Small intestine (tissue), 7 donors: ENCODE results near the gene GCNA. TPM values are rescaled to one million over a fixed set of nuclear protein-coding genes. Genes with fewer than 3 reads are reported as not detected.
"Not testable (repeated sequence)": the region's sequence is repeated elsewhere in the genome, so short reads cannot be mapped to it uniquely, and the experiment has no call there.

ENCODE experiments used
- DNase-seq, 2 donors: peaks; one replicate each; pipeline versions ENCODE4 v3.0.0 to v3.0.0-alpha.2; 2013
- FAIRE-seq: peaks from 2 replicates; lab custom pipeline; 2012; peaks lifted over from hg19 to GRCh38; lab: Jason Lieb, UNC
- H3K27ac ChIP-seq, 3 donors: one replicate each; pipeline ENCODE4 v1.5.1; 2013; ENCODE audit warnings: low read length in 2 of 3, mild to moderate bottlenecking in 2 of 3, control low read depth in 1 of 3, inconsistent platforms in 1 of 3, low read depth in 1 of 3, moderate library complexity in 1 of 3
- H3K27me3 ChIP-seq, 3 donors: one replicate each; pipeline ENCODE4 v1.6.1; 2013; ENCODE audit warnings: low read length in 3 of 3, inconsistent platforms in 1 of 3; ENCODE audit not compliant: control insufficient read depth in 3 of 3, insufficient read depth in 3 of 3
- H3K36me3 ChIP-seq, 3 donors: one replicate each; pipeline ENCODE4 v1.6.1; 2013; ENCODE audit warnings: low read length in 3 of 3, inconsistent platforms in 1 of 3, low read depth in 1 of 3, mild to moderate bottlenecking in 1 of 3, moderate library complexity in 1 of 3; ENCODE audit not compliant: control insufficient read depth in 3 of 3, insufficient read depth in 2 of 3
- H3K4me1 ChIP-seq, 3 donors: one replicate each; pipeline ENCODE4 v1.6.1; 2013; ENCODE audit warnings: low read length in 2 of 3, inconsistent platforms in 1 of 3, low read depth in 1 of 3, mild to moderate bottlenecking in 1 of 3, moderate library complexity in 1 of 3; ENCODE audit not compliant: control insufficient read depth in 3 of 3, insufficient read depth in 2 of 3
- H3K4me3 ChIP-seq, 3 donors: one replicate each; pipeline ENCODE4 v1.5.1; 2013; ENCODE audit warnings: low read length in 3 of 3, control low read depth in 1 of 3, inconsistent platforms in 1 of 3, low read depth in 1 of 3, mild to moderate bottlenecking in 1 of 3, moderate library complexity in 1 of 3
- H3K9me3 ChIP-seq, 2 donors: one replicate each; pipeline ENCODE4 v1.6.1; 2013; ENCODE audit warnings: low read depth in 1 of 2, low read length in 1 of 2; ENCODE audit not compliant: control insufficient read depth in 2 of 2, insufficient read depth in 1 of 2
- WGBS, 3 donors: extraction: QIAGEN DNeasy Blood & Tissue Kit; methylation state at CpG; one replicate each; pipeline ENCODE4 v1.1.7; 2013; 5-methylcytosine and 5-hydroxymethylcytosine counted together
- polyA plus RNA-seq, 4 donors: library from polyadenylated mRNA; stranded (reverse) in 3 of 4; unstranded in 1 of 4; fragments of 200-250 nt in 3 of 4; fragments of 120-200 nt in 1 of 4; gene quantifications; one replicate each; pipeline versions ENCODE4 v1.2.1 to v1.2.3, GENCODE V29; 2013
- donor health status: healthy with polysubstance abuse.
- donor health status: control.
- donor health status: control.
- donor health status: Bipolar disorder and iron deficiency.
- donor health status: healthy.

GCNA gene
- polyA plus RNA-seq, 4 donors = 1.1 to 1.7 (median 1.5) TPM

DNA sequence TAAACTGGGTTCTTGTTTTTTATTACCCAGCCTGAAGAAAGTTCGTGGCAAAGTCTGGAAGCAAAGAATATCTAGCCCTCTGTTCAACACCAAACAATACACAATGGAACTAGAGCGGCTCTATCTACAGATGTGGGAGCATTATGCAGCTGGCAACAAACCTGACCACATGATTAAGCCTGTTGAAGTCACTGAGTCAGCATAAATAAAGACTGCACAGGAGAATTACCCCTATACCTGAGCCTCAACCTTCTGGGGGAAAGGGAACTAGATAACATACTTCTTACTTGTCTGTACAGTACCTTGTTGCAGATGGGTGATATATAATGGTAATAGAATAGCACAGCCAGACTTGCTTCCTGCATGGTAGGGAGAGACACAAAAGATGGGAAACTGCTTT, 4.6 kb upstream of the GCNA start:
- no peak for DNase-seq
- peaks cover 0 to 27% (median 3%) of the 10 kb centered on the region in 3 donors for H3K36me3 ChIP-seq
- no peaks in the 10 kb centered on the region for H3K27me3 ChIP-seq
- H3K4me1 ChIP-seq = no peaks in the 10 kb centered on the region
- no peak overlapping the region for H3K4me3 ChIP-seq
- no peaks in the 10 kb centered on the region for H3K9me3 ChIP-seq
- H3K27ac ChIP-seq = no peak overlapping the region
- WGBS, 3 donors = 64 to 83% (median 67%) methylated on average over 2 of the region's 2 CpGs
- no peak for FAIRE-seq

DNA sequence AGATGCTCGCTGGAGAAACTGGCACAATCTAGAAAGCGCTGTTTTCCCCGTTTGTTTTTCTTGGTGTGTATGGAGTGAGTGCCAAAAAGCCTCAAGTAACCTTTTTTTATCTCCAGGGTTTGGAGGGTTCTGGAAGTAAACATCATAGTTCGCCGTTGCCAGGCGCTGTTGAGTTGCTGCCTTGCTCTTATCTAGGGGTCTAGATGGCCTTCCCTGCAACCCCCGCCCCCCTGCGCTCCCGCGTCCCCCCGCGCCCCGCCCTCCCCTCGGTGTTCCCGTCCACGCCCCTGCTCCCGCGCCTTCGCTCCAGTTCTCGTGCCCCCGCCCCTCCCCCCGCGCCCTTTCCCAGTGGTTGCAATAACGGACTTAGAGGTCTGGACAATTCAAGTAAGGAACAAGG, 555 bp upstream of the GCNA start:
- no peak for DNase-seq

DNA sequence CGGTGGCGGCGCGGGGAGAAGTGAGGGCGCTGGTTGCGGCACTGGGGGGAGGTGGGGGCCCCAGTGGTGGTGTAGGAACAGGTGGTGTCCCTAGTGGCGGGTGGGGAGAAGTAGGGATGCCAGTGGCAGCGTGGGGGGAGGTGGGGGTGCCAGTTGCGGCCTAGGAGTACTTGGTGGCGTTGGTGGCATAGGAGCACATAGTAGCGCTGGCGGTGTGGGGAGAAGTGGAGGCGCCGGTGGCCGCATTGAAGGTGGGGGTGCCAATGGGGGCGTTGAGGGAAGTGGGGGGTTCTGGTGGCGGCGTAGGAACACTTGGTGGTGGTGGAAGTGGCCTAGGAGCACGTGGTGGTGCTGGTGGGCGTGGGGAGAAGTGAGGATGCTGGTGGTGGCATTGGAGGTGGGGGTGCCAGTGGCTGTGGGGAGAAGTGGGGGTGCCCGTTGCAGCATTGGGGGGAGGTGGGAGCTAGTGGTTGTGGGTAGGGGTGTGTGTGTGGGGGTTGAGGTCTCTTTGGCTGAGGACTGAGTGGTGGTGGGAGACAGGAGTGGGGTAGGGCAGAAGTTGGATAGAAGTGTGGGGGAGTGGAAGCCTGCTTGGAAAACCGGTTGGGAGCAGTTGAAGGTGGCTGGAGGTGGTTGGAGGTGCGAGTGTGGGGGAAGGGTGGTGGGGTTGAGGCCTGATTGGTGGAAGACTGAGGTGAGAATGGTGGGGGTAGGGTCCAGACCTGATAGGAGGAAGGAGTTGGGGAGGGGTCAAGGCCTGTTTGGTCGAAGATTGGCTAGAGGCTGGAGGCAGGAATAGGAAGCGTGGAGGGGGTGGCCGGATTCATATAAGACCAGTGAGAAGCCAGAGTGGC, 1.1 kb downstream of the GCNA start:
- H3K36me3 ChIP-seq = peaks cover 0 to 9% (median 0%) of the 10 kb centered on the region in 3 donors
- no peaks in the 10 kb centered on the region for H3K27me3 ChIP-seq
- DNase-seq (no peak), FAIRE-seq (no peak)
- H3K4me3 ChIP-seq = no peak overlapping the region
- H3K4me1 ChIP-seq = no peaks in the 10 kb centered on the region
- 91 to 93% (median 92%) methylated on average over 11 to 26 of the region's 26 CpGs for WGBS, 3 donors
- H3K27ac ChIP-seq = no peak overlapping the region
- no peaks in the 10 kb centered on the region for H3K9me3 ChIP-seq

More for the DNA sequence above, 555 bp upstream of the GCNA start:
- Histone ChIP-seq H3K9me3 (no peaks in the 10 kb centered on the region), H3K27ac (no peak overlapping the region), H3K4me1 (no peaks in the 10 kb centered on the region), H3K27me3 (no peaks in the 10 kb centered on the region), H3K4me3 (no peak overlapping the region), H3K36me3 (peaks cover 0 to 11% (median 3%) of the 10 kb centered on the region in 3 donors)
- WGBS, 3 donors = 86 to 95% (median 90%) methylated on average over 11 to 24 of the region's 24 CpGs
- FAIRE-seq = no peak

DNA sequence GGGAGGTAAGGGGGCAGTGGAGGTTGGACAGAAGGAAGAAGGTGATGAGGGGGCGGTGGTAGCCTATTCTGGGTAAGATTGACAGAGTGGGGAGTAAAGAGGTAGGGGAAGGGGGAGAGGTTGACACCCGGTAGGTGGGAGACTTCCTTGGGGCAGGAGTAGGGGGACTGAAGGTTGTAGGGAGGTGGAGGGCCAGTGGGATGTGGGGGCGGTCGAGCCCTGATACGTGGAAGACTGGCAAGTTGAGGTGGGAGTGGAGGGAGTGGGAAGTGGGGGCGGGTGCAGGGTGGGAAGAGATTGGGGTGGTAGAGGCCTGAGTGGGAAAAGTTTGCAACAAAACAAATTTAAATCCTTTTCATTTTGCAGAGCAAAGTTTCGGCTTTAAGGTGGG, 1.7 kb downstream of the GCNA start:
- Histone ChIP-seq H3K27ac (no peak overlapping the region), H3K4me3 (no peak overlapping the region), H3K36me3 (peaks cover 0 to 9% (median 0%) of the 10 kb centered on the region in 3 donors), H3K4me1 (no peaks in the 10 kb centered on the region), H3K9me3 (no peaks in the 10 kb centered on the region), H3K27me3 (no peaks in the 10 kb centered on the region)
- WGBS, 3 donors = 85 to 92% (median 90%) methylated on average over 6 to 7 of the region's 7 CpGs
- FAIRE-seq (no peak), DNase-seq (no peak)

DNA sequence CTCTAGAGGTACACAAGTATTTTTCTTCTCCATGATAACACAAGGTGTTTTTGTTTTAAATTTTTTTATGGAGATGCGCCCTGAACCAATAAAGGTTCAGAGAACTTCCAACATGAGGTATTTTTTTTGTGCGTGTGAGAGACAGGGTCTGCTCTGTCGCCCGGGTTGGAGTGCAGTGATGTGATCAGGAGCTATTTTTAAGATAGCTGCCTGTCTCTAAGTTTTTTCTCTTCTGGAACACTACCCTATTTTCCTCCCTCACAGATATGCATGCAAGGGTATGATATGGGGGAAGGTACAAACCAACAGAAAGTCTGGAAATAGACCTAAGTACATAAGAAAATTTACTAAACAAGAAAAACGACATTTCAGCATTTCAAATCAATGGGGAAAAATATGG, 3.0 kb downstream of the GCNA start:
- Histone ChIP-seq H3K27me3 (no peaks in the 10 kb centered on the region), H3K4me1 (no peaks in the 10 kb centered on the region), H3K4me3 (no peak overlapping the region), H3K36me3 (peaks cover 0 to 6% (median 0%) of the 10 kb centered on the region in 3 donors), H3K9me3 (no peaks in the 10 kb centered on the region), H3K27ac (no peak overlapping the region)
- DNase-seq (no peak), FAIRE-seq (no peak)
- WGBS, 3 donors = 77 to 87% (median 83%) methylated on average over 5 of the region's 5 CpGs

DNA sequence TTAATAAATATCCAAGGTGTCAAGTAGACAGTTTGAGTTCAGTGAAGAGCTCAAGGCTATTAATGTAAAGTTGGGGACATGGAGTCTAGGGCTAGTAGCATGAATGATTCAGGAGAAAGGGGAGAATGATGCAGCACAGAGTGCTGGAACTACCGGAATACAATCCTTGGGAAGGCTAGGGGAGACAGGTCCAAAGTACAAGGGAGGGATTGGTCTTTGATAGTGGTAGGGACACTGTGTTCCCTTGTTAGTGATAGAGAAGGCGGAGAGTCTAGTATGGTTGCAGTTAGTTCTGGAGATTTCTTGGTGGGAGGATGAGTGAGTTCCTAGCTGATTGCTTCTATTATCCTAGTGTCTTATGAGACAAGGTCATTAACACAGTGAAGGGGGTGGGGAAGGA, 8.7 kb downstream of the GCNA start:
- DNase-seq (peak; percentile 60 to 91), FAIRE-seq (no peak)
- Histone ChIP-seq H3K27me3 (no peaks in the 10 kb centered on the region), H3K9me3 (no peaks in the 10 kb centered on the region), H3K4me1 (no peaks in the 10 kb centered on the region), H3K36me3 (no peaks in the 10 kb centered on the region), H3K4me3 (no peak overlapping the region), H3K27ac (peak overlapping the region in 1 of 3 donors; percentile 34)
- WGBS, 3 donors = 22 to 75% (median 73%) methylated on average over 2 of the region's 2 CpGs

GRCh38 chrX:71593210-71593609, 15.0 kb downstream of the GCNA start:
- not testable (repeated sequence) for H3K27me3 ChIP-seq, H3K4me1 ChIP-seq, H3K27ac ChIP-seq, H3K9me3 ChIP-seq, DNase-seq, FAIRE-seq, H3K4me3 ChIP-seq, H3K36me3 ChIP-seq
- WGBS, 3 donors = 80 to 94% (median 94%) methylated on average over 4 to 7 of the region's 8 CpGs

DNA sequence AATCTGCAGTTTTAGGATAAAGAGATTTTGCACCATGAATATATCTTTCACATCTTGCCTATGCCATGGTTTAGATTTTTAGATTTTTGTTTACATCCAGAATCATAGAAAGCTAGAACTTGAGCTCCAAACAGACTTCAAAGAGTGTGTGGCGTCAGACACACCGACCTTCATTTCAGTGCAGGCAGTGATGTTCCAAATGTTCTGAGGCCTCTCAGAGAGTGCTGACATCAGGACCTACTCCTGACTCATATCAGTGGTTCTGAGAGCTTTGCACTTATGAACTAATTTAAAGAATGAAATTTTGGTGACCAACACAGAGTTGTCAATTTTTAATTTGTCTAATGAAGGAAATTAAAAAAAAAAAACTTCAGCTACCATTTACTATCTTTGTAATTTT, 21.7 kb downstream of the GCNA start:
- Histone ChIP-seq H3K4me1 (no peaks in the 10 kb centered on the region), H3K36me3 (peaks cover 5 to 25% (median 5%) of the 10 kb centered on the region in 3 donors), H3K9me3 (no peaks in the 10 kb centered on the region), H3K27ac (no peak overlapping the region), H3K4me3 (no peak overlapping the region), H3K27me3 (no peaks in the 10 kb centered on the region)
- no peak for DNase-seq
- FAIRE-seq = no peak
- WGBS, 3 donors = 77 to 89% (median 86%) methylated on average over 2 of the region's 2 CpGs
